M059J (cell line): ENCODE measurements around the gene MAMDC2. TPM values are rescaled to one million over a fixed set of nuclear protein-coding genes. Genes with fewer than 3 reads are reported as not detected.

Experiments
- DNase-seq: peaks from one replicate; pipeline ENCODE4 v3.0.0-alpha.2; 2012; ENCODE audit warnings: low read depth
- total RNA-seq: library from RNA; depleted of rRNA; stranded (reverse); fragments of >200 nt; shearing (Covaris generic); gene quantifications from 2 replicates; pipeline ENCODE4 v1.2.3, GENCODE V29; 2014; rRNA removed

The MAMDC2 gene, protein sequence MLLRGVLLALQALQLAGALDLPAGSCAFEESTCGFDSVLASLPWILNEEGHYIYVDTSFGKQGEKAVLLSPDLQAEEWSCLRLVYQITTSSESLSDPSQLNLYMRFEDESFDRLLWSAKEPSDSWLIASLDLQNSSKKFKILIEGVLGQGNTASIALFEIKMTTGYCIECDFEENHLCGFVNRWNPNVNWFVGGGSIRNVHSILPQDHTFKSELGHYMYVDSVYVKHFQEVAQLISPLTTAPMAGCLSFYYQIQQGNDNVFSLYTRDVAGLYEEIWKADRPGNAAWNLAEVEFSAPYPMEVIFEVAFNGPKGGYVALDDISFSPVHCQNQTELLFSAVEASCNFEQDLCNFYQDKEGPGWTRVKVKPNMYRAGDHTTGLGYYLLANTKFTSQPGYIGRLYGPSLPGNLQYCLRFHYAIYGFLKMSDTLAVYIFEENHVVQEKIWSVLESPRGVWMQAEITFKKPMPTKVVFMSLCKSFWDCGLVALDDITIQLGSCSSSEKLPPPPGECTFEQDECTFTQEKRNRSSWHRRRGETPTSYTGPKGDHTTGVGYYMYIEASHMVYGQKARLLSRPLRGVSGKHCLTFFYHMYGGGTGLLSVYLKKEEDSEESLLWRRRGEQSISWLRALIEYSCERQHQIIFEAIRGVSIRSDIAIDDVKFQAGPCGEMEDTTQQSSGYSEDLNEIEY
- total RNA-seq = 3.4 and 4.9 TPM in 2 replicates

DNA sequence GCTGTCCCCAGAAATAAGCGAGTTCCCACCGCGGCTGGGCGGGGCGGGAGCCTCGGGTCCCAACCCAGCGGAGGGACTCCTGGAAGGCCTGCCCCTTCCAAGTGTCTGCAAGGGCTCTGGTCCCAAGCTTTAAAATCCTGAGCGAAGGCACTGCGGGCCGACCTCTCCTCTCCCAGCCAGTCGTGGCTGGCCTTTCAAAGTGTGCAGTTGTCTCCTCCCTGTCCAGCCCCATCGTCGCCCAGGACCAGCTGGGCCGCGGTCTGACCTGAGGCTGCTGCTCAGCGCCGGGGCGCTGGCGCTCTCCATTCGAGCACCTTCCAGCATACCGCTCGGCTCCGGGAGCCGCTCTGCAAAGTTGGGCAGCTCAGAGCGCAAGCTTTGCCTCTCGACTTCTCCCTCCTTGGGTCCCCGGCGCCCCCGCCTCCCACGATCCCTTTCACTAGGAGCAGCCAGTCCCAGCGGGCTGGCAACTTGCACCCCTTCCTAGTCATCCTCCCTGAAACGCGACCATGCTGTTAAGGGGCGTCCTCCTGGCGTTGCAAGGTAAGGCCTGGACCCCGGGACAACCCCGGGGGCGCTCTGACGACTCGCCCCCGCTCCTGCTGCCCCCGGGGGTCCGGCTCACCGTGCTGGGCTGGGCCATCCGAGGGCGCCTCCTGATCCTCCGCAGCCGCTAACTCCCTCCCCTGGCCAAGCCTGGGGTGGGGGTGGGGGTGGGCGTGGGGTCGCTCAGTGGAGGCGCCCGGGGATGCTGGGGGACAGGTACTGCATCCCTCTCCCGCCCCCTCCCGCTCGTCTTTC is at the start of gene MAMDC2:
Gene MAMDC2 (plus strand): TSS at position 160 of the 801 bp plus-strand sequence. CDS start 350 bp downstream, at position 510.
- peak; percentile 63 for DNase-seq

- no peak for DNase-seq
Measured at GRCh38 chr9:69995846-69996245, 47.8 kb upstream of the MAMDC2 start.

- no peak for DNase-seq
Measured at GRCh38 chr9:69996967-69997366, 46.7 kb upstream of the MAMDC2 start.

DNA sequence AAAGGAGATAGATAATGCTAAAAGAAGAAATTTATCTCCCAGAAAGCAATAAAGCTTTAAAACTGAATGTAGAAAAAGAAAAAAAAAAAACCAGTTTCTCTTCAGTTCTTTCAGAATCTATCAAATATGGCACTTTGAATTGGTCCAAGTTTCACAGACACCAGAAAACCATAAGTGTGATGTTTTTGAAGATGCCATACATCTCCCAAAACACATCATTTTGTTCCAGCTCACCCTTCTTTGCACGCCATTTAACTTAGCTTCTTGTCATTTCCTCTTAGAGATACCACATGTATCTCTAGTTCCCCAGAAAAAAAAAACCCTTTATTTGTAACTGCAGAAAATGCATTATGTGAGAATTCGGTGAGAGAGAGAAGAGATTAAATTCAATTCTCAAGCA is 46.1 kb upstream of the MAMDC2 start:
- DNase-seq = no peak

DNA sequence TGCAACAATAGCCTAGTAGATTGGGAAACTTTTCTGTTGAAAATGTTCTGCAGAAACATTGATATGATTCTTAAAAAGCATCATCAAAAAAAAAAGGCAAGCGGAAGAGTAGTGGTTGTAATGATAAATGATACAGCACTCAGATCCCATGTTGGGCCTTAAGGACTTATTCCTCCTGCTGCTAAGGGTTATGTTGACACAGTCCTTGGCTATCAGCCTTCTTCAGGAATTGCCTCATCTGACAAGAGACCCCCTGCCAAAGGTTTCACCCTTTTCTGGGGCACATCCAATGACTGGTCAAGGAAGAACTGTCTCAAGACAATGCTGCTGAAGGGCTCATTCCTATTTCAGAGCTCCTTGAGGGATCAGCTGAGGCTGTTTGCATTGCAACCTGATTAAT is 44.3 kb upstream of the MAMDC2 start:
- DNase-seq = no peak

DNA sequence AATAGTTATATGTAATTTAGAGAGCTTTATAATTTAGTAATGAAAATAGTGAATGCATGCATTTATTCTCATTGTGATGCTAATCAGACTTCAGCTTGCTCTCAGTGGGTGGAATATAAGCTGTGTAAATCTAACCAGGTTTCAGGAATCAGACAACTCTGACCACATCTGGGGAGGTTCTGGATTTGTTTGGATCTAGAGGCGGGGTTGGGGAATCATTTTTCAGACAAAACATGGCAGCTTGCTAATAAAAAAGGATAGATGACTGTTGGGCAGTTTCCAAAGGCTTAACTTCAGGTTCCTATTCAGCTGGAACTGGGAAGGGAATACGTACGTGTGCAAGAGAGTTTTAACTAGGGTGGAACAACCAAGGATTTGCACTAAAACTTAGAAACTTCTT is 43.2 kb upstream of the MAMDC2 start:
- DNase-seq = no peak

- DNase-seq = peak; percentile 5
Measured at GRCh38 chr9:70003901-70004714, 39.5 kb upstream of the MAMDC2 start.

DNA sequence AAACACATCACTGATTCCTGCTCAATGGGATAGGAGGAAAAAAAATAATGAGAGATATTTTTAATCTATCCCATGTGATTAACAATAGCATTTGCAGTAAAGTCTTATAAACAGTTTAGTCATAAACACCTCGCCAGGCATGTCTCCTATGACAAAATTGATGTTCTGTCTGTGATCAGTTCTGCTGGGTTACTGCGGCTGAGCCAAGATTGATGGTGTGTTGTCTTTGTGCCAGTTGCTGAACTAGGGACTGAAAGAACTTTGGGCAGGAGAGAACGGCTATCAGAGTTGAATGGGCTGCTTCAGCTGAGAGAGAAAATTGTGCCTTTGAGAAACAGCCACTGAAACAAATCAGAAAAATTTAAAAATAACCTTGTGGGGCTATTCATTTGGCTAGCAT is 37.3 kb upstream of the MAMDC2 start:
- DNase-seq = peak; percentile 11

DNA sequence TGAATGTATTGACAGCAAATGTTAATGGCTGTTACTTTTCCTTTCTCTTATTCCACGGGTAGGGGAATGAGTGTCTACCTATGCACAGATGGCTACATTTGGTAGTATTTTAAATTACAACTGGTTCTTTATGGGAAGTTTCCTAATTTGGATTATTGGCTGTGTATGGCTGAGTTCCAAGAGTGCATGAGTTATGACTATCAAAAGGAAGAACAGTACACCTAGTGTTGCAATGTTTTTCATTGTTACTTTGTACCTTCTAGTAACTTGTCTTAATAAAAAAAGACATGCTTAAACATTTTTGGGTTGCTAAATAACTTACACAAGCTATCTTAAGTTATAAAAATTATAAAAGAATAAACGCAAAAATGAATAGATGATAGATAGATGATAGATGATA is 35.8 kb upstream of the MAMDC2 start:
- DNase-seq = no peak

GRCh38 chr9:70010015-70010414 is 33.6 kb upstream of the MAMDC2 start:
- no peak for DNase-seq

GRCh38 chr9:70011366-70011765 is 32.3 kb upstream of the MAMDC2 start:
- peak; percentile 22 for DNase-seq

- DNase-seq = peak; percentile 22
Measured at GRCh38 chr9:70012569-70012968, 31.1 kb upstream of the MAMDC2 start.

- peak; percentile 50 for DNase-seq
Measured at GRCh38 chr9:70013598-70014196, 30.0 kb upstream of the MAMDC2 start.

DNA sequence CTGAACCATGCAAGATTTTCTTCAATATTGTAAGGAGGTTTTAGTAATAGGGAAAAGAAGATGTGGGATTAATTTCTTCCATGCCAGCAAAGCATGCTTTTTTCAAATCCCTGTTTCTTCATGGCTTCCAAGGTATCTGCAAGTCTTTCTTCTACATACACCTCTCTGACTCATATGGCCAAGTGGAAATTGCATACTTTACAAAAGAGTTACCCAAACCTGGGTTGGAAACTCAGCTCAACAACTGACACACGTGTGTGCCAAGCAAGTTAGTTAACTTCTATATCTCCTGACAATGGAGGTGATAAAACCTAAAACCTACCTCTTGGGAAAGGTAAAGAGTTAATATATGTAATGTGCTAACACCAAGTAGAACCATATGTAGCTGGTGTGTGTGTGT is 28.5 kb upstream of the MAMDC2 start:
- DNase-seq = no peak

- peak; percentile 70 for DNase-seq
Measured at GRCh38 chr9:70020217-70020616, 23.4 kb upstream of the MAMDC2 start.

- DNase-seq = peak; percentile 92
Measured at GRCh38 chr9:70020991-70021571, 22.6 kb upstream of the MAMDC2 start.

GRCh38 chr9:70028287-70028686 is 15.4 kb upstream of the MAMDC2 start:
- DNase-seq = no peak

DNA sequence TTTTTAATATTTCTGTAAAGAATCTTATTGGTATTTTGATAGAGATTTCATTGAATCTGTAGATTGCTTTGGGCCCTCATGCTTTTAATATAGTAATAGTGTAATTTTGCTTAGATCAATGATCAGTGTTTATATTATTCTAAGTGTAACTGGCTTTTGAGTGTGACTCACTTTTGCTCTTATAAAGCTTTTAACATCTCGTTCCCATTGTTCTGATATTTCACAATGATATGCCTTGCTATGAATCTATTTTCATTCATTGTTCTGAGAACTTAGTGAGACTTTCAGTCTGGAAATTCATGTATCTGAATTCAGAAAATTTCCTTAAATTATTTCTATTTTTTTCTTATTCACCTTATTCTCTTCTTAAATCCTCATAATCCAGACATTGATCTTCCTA is 13.5 kb upstream of the MAMDC2 start:
- no peak for DNase-seq

GRCh38 chr9:70031141-70031545 is 12.5 kb upstream of the MAMDC2 start:
- DNase-seq = peak; percentile 91

- peak; percentile 68 for DNase-seq
Measured at GRCh38 chr9:70034271-70034711, 9.4 kb upstream of the MAMDC2 start.

DNA sequence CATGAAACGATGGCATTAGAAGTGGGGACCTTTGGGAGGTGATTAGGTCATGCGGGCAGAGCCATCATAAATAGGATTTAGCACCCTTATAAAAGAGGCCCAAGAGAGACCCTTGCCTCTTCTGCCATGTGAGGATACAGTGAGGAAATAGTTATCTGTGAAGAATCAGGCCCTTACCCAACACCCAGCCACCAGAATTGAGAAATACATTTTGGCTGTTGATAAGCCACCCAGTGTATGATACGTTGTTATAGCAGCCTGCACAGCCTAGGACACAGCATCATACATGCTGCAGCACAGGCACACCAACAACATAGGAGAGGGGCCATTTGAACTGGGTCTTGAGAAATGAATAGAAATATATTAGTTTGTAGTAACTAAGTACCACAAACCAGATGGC is 8.0 kb upstream of the MAMDC2 start:
- DNase-seq = no peak
